Retinal pigment epithelial cell (primary cell): ENCODE results near the gene ARID3C.

ENCODE experiments used
- DNase-seq: peaks from one replicate; pipeline ENCODE4 v3.0.0-alpha.2; 2010; ENCODE audit warnings: low read depth
- H3K4me3 ChIP-seq: 2 replicates; pipeline ENCODE4 v1.5.1; 2011; ENCODE audit warnings: mild to moderate bottlenecking, low read length, control low read depth, moderate library complexity
- TF ChIP-seq, protein P1 (sequence below): conservative IDR thresholded peaks from 2 replicates; pipeline ENCODE4 v1.5.1; 2011; ENCODE audit warnings: low read depth, low read length, control low read depth, inconsistent platforms

Gene ARID3C

DNA sequence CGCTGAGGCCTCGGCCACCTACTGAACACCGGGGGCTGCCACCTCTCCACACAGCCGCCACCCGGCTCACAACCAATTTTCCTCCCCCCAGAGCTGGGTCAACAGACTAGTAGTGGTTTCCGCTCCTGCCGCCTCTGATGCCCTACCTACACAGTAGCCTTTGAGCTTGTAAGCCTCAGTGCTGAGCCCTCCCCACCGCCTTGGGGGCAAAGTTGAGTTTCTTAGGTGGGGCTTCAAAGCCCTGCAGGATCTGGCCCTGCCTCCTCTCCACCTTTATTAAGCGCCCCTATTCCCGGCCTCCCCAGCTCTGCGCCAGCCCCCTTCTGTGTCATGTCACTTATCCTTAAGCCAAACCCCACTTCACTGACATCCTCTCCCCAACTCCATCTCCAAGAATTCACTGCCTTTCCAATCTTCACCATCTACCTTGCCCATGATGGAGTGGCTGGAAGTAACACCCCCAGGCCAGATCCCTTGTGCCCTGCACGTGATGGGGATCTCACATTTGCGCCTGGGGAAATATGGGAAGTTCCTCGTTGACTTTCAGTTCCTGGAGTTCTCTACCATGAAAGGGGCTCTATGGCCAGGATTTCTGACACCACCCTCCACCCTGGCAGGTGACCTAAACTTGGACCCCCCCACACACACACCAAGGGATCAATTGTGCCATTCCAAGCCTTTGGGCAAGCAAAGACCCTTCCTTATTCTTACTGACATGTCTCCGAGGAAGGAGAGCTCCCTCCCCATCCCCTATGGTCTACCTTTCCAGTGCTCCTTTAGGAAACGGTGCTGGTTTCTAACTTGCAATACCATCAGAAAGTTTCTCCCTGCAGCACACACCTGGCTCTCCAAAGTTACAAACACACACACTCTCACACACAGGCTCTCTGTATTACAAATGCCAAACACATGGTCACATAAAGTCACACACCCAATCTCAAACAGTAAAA lies 36.7 kb downstream of the ARID3C start:
- no peak for DNase-seq
- no peak overlapping the region for H3K4me3 ChIP-seq
- TF ChIP-seq, protein P1, sequence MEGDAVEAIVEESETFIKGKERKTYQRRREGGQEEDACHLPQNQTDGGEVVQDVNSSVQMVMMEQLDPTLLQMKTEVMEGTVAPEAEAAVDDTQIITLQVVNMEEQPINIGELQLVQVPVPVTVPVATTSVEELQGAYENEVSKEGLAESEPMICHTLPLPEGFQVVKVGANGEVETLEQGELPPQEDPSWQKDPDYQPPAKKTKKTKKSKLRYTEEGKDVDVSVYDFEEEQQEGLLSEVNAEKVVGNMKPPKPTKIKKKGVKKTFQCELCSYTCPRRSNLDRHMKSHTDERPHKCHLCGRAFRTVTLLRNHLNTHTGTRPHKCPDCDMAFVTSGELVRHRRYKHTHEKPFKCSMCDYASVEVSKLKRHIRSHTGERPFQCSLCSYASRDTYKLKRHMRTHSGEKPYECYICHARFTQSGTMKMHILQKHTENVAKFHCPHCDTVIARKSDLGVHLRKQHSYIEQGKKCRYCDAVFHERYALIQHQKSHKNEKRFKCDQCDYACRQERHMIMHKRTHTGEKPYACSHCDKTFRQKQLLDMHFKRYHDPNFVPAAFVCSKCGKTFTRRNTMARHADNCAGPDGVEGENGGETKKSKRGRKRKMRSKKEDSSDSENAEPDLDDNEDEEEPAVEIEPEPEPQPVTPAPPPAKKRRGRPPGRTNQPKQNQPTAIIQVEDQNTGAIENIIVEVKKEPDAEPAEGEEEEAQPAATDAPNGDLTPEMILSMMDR = no peak

DNA sequence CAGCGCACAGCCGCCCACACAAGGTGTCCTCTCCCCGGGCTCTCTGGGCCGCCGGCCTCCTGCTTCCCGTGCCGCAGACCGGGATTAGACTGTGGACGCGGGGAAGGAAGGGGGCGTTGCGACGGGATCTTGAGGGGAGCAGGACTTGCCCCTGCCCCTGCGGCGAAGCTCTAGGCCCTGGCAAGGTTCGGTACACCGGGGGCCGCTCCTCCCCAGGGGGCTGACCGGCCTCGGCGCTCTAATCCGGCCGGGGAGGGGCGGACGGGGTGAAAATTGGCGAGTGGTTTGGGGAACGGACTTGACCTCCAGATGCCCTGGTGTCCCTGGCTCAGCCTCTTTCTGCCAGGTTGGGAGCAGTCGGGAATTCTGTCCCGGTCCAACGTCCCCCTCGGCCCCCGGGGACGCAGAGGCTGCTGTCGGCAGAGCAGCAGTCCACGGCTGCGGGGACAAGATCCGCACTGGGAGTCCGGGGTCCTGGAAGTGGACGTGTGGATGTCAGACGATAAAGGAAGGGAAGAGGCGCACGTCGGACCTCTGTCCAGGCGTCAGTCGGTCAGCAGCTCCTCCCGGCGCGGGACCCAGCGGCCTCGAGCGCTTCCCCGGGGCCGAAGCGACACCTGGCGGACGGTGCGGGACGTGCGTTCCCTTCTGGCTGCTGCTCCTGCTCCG lies 37.5 kb downstream of the ARID3C start:
- no peak for DNase-seq
- no peak overlapping the region for H3K4me3 ChIP-seq
- TF ChIP-seq, protein P1 = peak; percentile 88

DNA sequence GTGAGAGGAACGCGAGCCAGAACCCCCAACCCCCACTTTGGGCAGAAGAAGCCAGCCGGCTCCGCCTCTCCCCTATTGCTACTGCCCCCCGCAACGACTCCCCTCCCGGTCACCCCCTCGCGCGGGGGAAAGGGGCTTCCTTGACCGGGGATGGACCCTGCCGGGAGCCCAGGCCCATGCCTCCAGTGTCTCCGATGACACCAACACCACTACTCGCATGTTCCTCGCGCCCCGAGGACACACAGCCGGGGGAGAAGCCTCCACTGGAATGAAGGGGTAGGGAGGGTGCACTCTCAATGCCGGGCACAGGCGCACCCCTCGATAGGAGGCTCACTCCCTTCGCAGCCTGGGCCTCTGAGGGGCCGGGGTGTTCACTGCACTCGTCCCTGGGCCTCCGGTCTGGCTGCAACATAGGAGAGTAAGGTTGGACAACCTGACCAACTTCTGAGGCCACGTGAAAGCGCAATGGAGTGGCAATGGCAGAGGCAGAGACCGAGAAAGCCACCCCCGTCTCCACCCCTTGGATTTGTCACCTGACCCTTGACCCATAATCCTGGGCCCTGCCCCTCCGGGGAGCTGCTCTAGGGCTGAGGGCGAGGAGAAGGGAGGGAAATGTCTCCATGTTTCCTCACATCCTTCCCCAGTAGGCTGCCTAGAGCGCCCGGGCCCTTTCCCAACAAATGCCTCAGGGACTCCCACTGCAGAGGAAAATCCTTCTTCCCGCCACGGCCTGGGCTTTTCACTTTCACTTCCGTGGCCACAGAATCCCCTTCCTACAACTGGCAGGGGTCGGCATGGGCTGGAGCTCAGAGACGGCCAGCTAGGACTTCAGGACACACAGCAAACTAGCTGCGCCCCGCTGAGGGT lies 38.3 kb downstream of the ARID3C start:
- H3K4me3 ChIP-seq = no peak overlapping the region

DNA sequence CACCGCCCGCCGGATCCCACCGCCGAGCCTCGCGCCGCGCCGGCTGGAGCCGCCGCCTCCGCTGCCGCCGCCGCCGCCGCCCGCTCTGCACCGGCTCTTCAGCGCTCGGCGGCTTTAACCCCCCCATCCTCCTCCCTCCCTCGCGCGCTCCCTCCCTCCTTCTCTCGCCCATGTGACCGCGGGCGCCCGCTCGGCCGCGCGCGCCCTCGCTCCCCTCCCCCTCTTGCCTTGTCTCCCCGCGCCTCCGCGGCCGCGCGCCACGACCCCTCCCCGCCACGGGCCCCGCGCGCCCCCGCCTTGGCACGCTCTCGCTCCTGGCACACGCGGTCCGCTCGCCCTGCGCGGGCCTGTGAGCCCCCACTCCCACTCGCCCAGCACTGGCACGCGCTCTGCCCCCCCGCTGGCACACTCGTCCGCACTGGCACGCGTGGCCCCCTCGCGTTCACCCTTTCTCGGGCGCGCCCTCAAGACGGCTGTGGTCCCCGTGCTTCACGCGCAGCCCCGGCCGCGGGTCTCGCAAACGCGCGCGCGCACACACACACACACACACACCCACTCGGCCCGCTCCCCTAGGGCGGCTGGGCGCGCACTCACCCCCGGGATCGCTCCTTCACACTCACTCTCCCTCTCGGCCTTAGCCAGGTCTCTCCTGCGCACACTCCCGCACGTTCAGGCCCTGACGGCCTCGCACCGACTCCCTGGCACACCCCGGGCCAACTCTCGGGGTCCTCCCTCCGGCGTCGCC lies 39.1 kb downstream of the ARID3C start, which contains the start of gene CNTFR:
TSS of gene CNTFR (minus strand) at position 89 of the 745 bp plus-strand sequence. CDS start 20,743 bp downstream, outside the sequence.
- H3K4me3 ChIP-seq = peak within 1 kb of the TSS; percentile 12
- TF ChIP-seq, protein P1 = no peak
- no peak for DNase-seq

More for the DNA sequence above, 38.3 kb downstream of the ARID3C start:
- no peak for DNase-seq
- TF ChIP-seq, protein P1 = no peak

- TF ChIP-seq, protein P1 = no peak
- no peak for DNase-seq
- H3K4me3 ChIP-seq = no peak overlapping the region
Measured at GRCh38 chr9:34588671-34589635, 39.9 kb downstream of the ARID3C start.
